ENCODE results near the gene SCP2.
A peak's percentile ranks its signal among the peaks of the same experiment; 100 is the strongest.
"Not testable (repeated sequence)": the region's sequence is repeated elsewhere in the genome, so short reads cannot be mapped to it uniquely, and the experiment has no call there.

Gene SCP2

DNA sequence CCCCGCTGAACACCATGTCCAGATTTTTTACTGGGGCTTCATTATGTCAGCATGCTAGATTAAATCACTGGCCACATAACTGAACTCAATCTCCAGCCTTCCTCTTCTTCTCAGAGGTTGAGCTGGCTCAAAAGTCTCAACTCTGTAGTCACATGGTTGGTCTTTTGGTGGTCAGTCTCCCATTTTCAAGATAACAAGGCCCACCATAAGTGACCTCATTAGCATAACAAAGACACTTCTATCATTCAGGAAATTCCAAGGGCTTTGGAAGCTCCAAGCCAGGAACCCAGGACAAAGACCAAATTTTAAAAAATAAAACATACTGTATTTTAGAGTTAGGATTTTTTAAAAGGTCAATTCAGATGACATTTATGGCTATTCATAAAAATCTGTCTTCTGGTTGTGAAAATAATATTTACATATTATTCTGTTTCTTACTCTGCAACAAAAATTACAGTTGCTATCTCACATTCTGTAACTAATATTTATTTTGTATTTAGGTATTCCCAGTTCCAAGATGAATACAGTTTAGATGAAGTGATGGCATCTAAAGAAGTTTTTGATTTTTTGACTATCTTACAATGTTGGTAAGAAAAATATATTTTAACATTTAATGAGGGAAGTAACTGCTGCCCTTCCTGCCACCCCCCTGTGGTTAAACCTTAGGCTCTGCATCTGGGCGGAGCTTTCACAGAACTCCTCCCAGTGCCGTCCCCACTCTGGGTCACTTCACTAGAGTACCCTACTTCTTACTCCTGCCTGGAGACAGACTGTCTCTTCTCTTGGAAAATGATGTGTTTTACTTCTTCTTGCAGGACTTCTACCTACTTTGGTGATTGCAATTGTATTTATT lies 49.3 kb downstream of the SCP2 start:
- no peak for DNase-seq

DNA sequence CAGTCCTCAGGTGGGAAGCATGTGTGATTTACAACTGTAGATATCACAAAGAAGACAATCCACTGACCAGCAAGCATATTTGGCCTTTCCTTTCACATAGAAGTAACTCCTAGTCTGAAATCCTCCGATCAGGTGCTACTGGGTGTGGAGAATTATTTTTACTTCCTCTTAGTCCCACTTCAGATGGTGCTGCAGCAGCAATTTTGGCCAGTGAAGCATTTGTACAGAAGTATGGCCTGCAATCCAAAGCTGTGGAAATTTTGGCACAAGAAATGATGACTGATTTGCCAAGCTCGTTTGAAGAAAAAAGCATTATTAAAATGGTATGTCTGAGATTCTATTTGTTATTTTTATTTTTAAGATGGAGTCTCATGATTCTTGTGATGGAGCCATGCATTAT lies 51.0 kb downstream of the SCP2 start:
- DNase-seq = no peak

DNA sequence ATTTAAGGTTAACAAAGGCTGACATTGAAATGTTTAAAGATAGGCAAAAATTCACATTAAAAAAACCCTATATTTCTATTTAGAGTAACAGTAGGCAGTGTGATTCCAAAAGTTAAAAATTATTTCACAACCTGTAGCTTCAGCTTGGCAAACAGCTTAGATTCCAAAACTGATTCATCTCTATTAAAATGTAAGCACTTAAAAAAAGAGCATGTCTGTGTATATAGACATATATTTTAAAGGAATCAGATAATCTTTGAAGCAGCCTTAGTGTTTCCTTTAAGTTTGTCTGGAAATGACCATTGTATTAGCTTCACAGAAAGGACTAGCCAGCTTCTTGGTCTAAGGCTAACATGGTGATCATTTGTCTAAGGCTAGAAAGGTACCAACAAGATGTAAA lies 65.7 kb downstream of the SCP2 start:
- DNase-seq = not testable (repeated sequence)

DNA sequence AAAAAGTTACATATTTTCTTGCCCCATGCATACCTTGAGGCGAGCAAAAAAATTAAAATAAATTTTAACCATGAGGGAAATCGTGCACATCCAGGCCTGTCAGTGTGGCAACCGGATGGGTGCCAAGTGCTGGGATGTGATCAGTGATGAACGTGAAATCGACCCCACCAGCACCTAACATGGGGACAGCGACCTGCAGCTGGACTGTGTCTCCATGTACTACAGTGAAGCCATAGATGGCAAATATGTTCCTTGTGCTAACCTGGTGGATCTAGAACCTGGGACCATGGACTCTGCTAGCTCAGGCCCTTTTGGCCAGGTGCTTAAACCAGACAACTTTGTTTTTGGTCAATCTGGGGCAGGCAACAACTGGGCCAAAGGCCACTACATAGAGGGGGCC lies 67.6 kb downstream of the SCP2 start:
- DNase-seq = no peak

DNA sequence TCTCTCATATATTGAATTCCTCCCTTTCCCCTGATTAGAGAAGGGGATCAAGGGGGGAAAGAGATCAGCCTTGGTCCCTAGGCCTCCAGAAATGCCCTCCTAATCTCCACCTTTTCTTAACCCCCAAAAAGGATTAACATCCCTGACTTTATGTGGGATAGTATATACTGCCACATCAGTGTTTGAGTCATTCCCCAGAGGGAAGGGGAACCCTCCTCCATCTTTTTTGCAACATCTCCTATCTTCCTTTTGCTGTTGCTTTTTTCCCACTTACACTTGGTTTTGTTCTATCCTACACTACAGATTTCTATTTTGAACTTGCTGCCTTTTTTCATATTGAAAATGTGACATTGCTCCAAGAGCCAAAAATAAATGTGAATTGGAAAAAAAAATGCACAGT lies 69.6 kb downstream of the SCP2 start:
- no peak for DNase-seq

DNA sequence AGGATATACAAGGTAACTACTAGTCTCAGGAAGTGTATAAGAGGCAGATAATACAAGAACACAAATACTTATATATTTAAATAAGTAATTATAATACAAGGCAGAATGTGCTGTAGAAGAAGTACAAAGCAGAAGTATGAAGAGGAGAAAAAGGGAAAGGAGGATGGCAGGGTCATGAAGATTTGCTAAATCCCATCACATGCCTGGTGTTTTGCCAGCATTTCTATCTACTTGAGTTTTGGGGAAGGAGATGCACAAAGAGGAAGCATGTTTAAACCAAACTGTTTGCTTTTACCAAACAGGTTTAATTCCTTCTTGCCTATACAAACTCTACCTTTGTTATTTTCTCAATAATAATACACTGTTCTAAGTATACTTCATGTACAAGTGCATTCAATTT lies 74.1 kb downstream of the SCP2 start:
- DNase-seq = no peak

DNA sequence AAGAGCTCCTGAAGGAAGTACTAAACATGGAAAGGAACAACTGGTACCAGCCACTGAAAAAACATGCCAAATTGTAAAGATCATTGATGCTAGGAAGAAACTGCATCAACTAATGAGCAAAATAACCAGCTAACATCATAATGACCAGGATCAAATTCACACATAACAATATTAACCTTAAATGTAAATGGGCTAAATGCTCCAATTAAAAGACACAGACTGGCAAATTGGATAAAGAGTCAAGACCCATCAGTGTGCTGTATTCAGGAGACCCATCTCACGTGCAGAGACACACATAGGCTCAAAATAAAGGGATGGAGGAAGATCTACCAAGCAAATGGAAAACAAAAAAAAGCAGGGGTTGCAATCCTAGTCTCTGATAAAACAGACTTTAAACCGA lies 79.5 kb downstream of the SCP2 start:
- DNase-seq = not testable (repeated sequence)

DNA sequence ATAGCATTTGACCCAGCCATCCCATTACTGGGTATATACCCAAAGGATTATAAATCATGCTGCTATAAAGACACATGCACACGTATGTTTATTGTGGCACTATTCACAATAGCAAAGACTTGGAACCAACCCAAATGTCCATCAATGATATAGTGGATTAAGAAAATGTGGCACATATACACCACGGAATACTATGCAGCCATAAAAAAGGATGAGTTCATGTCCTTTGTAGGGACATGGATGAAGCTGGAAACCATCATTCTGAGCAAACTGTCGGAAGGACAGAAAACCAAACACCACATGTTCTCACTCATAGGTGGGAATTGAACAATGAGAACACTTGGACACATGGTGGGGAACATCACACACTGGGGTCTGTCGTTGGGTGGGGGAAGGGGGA lies 83.2 kb downstream of the SCP2 start:
- DNase-seq = not testable (repeated sequence)

DNA sequence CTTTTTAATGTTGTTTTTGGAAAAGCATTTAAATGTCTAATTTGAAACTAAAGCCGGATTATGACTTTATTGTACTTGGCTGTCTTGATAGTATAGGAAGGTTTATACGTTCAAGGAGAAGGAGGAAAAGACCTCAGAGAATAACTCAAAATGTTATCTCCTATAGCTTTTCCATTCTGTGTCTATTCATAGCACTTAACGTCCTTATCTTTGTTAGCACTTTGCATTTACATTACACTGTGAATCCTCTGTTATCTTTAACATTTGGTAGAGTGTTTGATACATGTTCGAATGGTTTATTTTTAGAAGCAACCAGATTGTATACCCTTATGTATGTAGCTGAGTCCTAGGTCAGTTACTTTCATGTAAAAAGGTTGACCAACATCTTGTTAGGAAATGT lies 84.1 kb downstream of the SCP2 start:
- DNase-seq = no peak

DNA sequence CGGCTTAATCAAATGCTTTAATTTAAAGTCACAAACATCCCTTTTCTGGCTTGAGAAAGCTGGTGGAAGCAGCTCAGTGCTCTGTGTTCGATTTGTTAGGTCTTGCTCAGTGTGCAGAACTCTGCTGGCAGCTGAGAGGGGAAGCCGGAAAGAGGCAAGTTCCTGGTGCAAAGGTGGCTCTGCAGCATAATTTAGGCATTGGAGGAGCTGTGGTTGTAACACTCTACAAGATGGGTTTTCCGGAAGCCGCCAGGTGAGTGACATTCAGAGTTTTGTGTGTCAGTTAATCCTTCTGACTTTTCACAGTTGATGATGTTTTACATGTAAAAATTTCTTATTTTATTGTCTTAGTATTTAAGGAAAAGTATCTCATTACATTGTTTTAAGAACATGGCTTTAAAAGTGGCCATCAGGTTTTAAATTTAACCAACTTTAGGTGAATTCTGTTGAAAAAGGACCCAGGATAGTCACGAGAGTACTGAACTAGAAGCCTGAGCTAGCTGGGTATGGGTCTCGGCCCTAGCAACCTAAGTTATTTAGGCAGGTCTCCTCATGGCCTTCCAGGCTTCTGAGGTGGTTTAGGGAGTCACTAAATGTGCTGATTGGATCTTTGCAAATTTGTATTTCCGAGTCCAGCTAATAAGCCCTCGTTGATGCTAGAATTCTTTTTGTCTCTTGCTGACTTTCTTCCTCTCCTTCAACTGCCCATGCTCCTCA lies 87.9 kb downstream of the SCP2 start:
- peak; percentile 83 to 90 for DNase-seq

DNA sequence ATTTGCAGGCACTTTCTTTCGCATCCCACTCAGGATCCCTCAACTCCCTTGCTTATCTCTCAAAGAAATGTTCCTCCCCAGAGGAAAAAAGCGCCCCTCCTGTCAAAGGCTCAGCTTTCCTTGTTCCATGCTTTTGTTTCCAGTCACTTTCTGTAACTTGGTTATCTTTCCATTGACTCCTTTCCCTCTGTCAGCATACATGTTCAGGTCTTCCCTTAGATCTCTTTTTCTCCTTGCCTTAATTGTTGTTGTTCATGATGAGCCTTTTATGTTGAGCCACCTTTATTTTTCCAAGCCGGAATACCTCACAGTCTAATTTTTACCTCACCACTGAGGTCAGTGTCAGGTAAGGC lies 88.4 kb downstream of the SCP2 start:
- DNase-seq = no peak

DNA sequence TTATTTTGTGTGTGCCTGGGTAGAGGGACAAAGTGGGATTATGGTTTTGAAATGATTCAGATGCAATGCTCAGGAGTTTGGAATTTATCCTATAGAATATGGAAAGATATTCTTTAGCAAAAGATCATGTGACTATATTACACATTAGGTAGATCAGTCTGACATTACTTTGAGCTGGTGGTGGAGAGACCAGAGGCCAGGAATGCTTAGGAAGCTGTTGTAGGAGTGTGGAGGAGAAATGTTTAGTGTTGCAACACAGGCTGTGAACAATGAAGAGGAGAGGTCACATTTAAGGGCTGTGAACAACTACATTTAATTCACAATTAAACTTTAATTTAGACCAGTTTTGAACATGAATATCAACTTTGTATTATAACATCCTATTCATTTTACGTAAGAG lies 89.6 kb downstream of the SCP2 start:
- DNase-seq = no peak

DNA sequence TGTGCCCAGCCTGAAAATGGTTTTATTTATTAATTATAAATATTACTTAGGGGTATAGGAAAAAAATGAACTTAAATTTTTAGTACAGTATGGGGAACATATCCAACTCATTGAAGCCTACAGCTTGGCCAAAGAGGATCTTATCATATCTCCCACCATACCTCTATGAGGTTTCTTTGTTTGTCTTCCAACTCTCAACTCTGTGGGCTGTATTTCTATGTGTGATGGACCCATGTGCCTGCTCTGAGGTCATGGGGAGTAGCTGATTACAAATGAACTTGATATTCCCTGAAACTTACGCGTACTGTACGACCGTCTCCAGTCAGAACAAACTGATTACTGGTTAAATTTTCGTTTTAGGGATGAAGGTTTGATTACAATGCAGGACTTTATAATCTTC lies 93.5 kb downstream of the SCP2 start:
- no peak for DNase-seq

DNA sequence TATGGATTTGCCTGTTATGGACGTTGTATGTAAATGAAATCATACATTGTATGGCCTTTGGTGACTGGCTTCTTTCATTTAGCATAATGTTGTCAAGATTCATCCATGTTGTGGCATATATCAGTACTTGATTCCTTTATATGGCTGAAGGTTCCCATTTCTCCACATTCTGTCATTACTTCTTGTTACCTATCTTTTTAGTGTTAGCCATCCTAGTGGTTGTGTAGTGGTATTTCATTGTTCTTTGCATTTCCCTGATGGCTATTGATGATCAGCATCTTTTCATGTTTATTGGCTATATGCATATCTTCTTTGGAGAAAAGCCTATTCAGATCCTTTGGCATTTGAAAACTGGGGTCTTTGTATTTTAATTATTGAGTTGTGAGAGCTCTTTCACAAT lies 95.1 kb downstream of the SCP2 start:
- no peak for DNase-seq

DNA sequence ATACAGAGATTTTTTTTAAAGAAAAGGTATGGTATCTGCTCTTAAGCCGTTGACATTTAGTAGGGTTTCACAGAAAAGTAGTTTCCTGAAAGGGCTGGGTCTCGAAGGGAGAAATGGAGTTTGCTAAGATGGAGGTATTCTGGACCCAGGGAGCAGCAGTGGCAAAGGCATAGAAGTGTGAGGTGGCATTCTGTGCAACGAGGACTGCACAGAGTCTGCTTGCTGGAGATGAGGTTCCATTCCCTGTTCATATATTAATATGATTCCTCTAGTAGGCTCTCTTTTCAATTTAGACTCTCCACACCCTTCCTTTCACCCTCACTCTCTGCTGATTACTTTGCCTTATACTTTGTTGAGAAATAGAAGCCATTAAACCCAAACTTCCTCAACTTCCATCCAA lies 96.5 kb downstream of the SCP2 start:
- DNase-seq = no peak

DNA sequence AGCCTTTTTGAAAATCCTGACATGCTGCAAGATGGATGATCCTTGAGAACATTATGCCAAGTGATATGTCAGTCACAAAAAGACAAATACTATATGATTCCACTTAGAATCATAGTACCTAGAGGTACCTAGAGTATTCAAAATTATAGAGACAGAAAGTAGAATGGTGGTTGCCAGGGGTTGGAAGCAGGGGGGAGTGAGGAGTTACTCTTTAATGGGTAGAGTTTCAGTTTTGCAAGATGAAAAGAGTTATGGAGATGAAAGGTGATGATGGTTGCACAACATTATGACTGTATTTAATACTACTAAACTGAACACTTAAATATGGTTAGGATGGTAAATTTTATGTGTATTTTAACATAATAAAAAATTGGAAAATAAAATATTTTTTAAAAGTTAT lies 97.0 kb downstream of the SCP2 start:
- no peak for DNase-seq

DNA sequence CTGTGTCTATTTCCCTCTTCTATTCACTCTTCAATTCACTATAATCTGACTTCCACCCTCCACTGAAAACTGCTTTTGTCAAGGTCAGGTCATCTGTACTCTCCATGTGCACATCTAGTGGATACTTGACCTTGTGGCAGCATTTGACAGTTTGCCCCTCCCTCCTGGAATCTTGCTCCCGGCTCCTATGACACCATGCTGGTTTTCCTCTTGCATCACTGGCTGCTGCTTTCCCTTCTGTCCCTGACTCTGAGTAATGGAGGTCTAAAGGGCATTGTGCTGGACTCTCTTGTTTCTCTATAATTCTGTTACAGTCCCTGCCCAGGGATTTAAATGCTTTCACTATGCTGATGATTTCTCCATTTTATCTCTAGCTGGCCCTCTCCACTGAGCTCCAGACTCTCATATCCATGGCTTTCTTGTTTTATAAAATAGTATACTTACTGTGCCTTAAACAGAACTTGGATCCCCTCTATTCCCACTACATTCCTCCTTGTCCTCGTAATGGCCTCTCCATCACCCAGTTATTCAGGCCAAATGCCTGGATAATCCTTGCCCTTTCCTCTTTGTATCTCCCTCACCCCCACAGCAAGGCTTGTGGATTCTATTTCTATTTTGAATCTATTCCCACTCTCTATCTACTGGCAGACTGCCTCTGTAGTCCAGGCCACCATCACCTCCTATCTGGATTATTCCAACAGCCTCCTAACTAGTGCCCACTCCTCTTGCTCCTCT lies 98.1 kb downstream of the SCP2 start:
- DNase-seq = no peak

DNA sequence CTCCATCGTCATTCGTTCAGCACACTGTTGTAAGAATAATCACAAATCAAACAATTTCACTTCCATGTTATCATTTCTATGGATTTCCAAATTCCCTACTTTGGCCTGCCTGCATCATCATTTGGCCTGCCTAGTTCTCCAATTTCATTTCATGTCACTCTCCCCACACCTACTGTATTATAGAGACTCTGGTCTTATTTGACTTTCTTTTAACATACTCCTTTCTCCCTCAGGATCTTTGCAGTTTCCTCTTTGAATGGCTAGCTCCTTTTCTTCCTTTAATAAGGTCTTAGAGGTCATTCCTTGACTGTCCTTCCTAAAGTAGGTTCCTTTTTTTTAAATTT lies 98.7 kb downstream of the SCP2 start:
- DNase-seq = no peak

DNA sequence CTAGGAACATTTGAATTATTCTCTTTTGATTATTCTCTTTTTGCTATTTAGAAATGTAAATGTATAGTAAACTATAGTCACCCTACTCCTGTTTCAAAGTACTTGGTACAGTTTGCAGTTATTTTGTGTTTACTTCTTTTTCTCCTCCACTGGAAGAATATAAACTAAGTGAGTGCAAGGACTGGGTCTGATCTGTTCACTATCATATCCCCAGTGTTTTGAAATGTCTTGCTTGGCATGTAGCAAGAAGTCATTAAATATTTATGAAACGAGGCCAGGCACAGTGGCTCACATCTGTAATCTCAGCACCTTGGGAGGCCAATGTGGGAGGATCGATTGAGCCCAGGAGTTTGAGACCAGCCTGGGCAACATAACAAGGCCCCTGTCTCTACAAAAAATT lies 99.2 kb downstream of the SCP2 start:
- no peak for DNase-seq

DNA sequence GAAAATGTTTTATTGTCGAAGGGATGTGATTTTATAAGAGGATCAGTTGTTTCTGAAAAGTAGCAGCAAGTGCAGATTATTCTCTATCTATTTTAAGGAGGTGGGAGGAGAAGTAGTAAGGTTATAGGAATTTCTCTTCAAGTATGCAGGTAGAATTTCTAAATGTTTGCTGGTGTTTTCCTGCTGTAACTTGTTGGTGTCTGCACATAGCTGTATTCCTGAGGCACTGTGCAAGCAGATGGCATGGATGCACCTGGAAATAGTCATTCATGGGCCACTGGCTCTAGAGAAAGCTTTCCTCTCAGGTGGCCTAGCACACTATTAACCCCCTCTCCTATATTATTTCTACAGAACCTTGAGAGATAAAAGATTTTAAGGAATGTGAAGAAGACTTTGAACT lies 104.7 kb downstream of the SCP2 start:
- DNase-seq = no peak

DNA sequence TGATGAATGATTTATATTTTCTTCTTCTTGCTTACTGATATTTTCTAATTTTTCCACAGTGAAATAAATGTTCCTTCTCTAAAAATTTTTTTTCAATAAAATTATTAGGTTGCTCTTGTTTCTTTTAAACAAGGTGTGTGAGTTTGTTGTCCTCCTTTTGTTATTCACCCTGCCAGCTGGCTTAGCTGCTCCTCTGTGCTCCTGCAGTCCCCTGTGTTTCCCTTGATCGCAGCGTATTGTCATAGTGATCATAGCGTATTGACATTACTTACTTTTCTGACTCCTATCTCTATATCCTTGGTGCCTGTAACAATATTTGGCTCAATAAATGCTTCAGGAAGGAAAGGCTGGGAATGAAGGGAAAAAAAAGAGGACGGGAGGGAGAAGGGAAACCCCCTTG lies 110.1 kb downstream of the SCP2 start:
- DNase-seq = no peak

DNA sequence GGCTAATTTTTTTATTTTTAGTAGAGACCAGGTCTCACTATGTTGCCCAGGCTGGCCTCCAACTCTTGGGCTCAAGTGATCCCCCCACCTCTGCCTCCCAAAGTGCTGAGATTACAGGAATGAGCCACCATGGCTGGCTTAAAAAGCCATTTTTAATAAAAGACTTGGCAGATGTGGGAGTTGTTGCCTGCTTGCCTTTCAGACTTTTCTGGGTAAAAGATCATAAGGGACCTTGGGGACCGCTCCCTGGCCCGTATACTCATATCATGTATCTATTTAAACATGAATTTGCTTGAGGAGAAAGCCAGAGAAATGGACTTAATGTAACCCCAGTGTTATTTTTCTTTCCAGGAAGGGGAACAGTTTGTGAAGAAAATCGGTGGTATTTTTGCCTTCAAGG lies 111.5 kb downstream of the SCP2 start:
- DNase-seq = no peak

DNA sequence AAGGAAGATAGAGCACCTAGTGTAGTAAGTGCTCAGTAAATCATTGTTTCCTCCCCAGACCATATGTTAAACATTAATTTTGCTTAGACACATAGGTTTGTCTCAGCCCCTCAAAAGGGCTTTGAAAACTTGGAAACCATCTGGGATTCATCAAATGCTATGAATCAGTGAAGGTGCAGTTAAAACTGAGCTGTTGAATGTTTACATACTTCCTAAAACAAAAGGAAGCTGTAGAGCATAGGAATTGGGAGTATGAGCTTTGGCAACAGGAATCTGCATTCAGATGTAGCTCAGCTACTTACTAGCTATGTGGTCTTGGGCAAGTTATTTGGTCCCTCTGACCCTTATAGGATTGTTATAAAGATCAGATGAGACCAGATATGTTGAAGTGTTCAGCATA lies 116.2 kb downstream of the SCP2 start:
- DNase-seq = no peak

DNA sequence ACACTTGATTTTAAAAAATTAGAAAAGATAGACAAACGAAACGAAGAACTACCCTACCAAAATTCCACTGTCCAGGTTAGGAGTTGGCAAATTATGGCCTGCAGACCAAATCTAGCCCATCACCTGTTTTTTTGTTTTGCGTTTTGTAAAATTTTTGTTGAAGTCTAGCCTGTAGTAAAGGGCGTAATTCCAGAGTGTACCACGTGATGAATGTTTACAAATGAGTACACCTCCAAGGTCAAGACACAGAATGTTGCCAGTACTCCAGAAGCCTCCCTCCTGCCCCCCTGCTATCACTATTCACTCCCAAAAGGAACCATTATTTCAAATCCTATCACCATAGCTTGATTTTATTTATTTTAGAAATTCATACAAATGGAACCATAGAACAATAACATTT lies 117.8 kb downstream of the SCP2 start:
- DNase-seq = no peak

Data from CD4-positive, alpha-beta T cell treated with Interleukin-1 beta for 1 hour (primary cell).